Measurements from ENCODE around the gene AIG1.

AIG1 gene

GRCh38 chr6:143206550-143206949, 145.9 kb downstream of the AIG1 start:
- no peak for TF ChIP-seq CTCF (IDR thresholded peaks at IDR 0.05; ENCODE audit: low read depth, low read length)
- no peak for DNase-seq (ENCODE audit: extremely low read depth, low read depth)

GRCh38 chr6:143210420-143210819, 149.7 kb downstream of the AIG1 start:
- TF ChIP-seq CTCF (IDR thresholded peaks at IDR 0.05; ENCODE audit: low read depth, low read length) = no peak
- no peak for DNase-seq (ENCODE audit: extremely low read depth, low read depth)

- DNase-seq (ENCODE audit: extremely low read depth, low read depth) = no peak
- TF ChIP-seq CTCF (IDR thresholded peaks at IDR 0.05; ENCODE audit: low read depth, low read length) = no peak
These were observed 153.2 kb downstream of the AIG1 start for GRCh38 chr6:143213859-143214376.

GRCh38 chr6:143215363-143215762, 154.7 kb downstream of the AIG1 start:
- no peak for TF ChIP-seq CTCF (IDR thresholded peaks at IDR 0.05; ENCODE audit: low read depth, low read length)
- no peak for DNase-seq (ENCODE audit: extremely low read depth, low read depth)

GRCh38 chr6:143215771-143216170, 155.1 kb downstream of the AIG1 start:
- no peak for TF ChIP-seq CTCF (IDR thresholded peaks at IDR 0.05; ENCODE audit: low read depth, low read length)
- no peak for DNase-seq (ENCODE audit: extremely low read depth, low read depth)

GRCh38 chr6:143218233-143218632, 157.5 kb downstream of the AIG1 start:
- no peak for TF ChIP-seq CTCF (IDR thresholded peaks at IDR 0.05; ENCODE audit: low read depth, low read length)

GRCh38 chr6:143221698-143222097, 161.0 kb downstream of the AIG1 start:
- DNase-seq (ENCODE audit: extremely low read depth, low read depth) = no peak

More at GRCh38 chr6:143218233-143218632, 157.5 kb downstream of the AIG1 start:
- DNase-seq (ENCODE audit: extremely low read depth, low read depth) = no peak

More at GRCh38 chr6:143221698-143222097, 161.0 kb downstream of the AIG1 start:
- no peak for TF ChIP-seq CTCF (IDR thresholded peaks at IDR 0.05; ENCODE audit: low read depth, low read length)

Data from AG09319 (cell line).